Measurements from ENCODE around the gene TBL3. TPM values are rescaled to one million over a fixed set of nuclear protein-coding genes. Genes with fewer than 3 reads are reported as not detected.
"Not testable (repeated sequence)": the region's sequence is repeated elsewhere in the genome, so short reads cannot be mapped to it uniquely, and the experiment has no call there.

The TBL3 gene
- total RNA-seq, 1 experiment from 2014 or later = 27.9 TPM

DNA sequence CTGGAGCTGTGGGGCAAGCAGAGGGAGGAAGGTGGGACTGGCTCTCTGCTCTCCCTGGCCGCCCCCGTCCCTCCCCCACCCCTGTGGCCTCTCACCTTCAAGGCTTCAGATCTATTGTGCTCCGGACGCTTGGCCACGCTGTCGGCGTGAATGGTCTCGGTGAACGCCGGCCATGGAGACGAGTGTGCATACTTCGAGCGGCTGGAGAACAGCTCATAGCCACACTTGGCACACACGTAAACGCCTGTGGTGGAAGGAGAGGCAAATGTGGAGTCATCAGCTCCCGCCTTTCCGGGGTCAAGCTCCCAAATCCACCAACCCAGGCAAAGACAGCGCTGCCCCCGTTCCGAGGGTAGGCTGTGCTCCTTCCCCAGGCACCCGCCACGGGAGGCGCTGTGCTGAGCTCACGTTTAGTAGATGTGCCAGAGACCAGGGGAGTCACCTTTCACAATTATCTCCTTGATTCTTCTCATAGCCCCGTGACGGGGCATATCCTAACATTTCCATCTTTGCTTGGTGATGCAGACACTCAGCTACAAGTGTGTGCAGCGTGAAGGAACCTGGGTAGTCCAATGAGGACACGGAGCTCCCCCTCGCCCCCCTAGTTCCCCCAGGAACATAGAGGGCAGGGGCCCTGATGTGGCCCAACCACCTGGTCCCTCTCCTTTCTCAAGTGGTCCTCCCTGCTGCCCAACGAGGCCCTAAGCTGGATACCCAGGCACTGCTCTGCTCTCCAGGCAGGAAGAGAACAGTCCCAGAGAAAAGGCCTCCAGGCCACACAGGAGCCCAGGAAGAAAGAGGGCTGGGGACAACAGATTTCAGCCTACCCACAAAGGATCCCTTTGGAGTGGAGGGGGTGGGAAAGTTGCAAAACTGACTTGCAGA lies 30.4 kb upstream of the TBL3 start:
- in situ Hi-C loops (cut with HindIII; ENCODE audit: low pct_unique_long_range_greater_than_20kb, low sequenced_read_pairs) = no loop called here
- no peak for DNase-seq (ENCODE audit: low read depth, low spot score)

DNA sequence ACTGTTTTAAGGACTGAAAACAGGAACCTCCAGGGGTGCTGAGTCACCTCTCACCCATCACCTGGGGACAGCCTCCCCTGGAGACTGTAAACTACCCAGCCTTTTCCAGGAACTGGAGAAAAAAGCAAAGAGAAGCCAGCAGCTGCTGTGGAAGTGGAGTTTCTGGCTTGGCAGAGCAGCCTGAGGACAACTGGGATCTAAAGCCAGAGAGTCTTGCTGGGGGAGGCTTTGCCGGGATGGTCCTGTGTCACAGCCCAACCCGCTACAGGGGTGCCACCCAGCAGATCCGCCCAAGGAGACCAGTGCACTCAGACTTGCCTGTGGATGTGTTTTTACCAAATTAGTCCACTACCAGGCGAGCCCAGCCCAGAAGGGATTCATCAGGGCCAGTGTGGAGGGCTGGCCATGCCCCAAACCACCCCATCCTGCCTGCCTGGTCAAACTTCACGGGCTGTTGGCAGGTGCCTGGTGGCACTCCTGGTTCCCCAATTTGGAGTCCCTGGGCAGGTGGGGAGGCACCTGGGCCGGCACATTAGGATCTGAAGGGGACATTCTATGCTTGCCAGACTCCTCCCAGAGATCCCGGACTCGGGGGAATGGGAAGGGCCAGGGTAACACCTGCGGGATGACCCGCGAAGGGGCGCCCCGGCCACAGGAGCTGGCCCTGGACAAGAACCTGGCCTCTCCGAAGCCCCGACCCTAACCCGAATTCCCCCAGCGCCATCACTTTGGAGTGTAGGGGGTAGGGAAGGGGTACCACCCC lies 29.6 kb upstream of the TBL3 start:
- in situ Hi-C loops (cut with HindIII; ENCODE audit: low pct_unique_long_range_greater_than_20kb, low sequenced_read_pairs) = no loop called here

DNA sequence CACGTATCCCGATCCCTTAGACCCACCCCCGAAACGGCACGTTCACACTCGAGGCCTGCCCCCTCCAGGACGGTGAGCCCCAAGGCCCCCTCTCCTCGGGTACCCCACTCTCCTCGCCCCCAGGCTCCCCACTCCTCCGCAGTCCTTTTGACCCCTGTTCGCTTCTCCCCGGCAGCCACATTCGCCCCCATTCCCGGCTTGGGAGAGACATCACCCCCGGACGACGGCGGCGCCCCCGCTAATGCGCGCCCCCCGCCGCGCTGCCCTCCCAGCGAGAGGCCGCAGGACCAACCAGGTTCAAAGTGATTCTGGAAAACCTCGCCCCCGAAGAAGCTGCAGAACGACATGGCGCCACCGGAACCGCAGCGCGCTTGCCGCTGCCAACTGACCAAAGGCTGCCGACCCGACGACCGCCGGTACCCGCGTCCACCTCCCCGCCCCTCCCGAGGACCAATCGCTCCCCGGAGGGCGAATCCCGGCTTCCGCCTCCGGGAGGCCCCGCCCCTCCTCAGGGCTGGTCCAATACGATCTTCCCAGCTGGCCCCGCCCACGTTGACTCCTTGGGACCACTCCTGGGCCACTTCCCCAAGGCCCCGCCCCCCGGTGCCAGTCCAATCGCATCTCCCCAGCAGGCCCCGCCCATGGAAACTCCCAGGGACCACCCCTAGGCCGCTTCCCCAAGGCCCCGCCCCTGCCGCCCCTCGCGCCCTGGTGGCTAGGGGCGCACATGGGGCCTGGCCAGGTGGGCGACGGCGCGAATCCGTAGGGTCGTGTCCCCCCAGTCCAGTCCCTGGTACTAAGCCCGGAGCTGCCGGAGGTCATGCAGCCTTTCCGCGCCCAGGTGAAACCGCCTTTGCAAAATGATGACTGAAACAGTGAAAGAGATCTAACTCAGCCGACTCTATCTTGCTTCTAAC lies 28.8 kb upstream of the TBL3 start, which contains the start of gene MSRB1:
TSS of gene MSRB1 (minus strand) at position 390 of the 917 bp plus-strand sequence. CDS start at position 347, 43 bp downstream.
- DNase-seq (ENCODE audit: low read depth, low spot score) = peak; percentile 99
- in situ Hi-C loops (cut with HindIII; ENCODE audit: low pct_unique_long_range_greater_than_20kb, low sequenced_read_pairs) = no loop called here

More for the DNA sequence above, 29.6 kb upstream of the TBL3 start:
- DNase-seq (ENCODE audit: low read depth, low spot score) = no peak

DNA sequence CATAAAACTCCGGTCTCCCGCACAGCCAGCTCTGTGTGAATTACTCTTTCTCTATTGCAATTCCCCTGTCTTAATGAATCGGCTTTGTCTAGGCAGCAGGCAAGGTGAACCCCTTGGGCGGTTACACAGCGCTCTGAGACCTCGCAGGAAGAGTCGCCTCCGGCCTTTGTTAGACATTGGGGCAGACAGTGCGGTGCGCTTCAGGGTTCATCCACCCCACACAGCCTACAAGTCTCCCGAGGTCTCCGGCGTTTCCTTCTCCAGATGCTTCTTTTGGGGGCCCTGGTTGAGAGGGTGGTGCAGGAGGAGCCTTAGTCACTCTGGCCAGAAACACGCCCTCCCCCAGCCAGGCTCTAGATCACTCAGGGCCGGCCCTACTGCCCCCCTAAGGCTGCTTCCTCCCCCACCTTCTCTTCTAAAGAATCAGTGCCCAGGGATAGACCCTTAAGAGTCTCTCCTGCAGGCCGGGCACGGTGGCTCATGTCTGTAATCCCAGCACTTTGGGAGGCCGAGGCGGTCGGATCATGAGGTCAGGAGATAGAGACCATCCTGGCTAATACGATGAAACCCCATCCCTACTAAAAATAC lies 27.1 kb upstream of the TBL3 start:
- in situ Hi-C loops (cut with HindIII; ENCODE audit: low pct_unique_long_range_greater_than_20kb, low sequenced_read_pairs) = no loop called here
- no peak for DNase-seq (ENCODE audit: low read depth, low spot score)

DNA sequence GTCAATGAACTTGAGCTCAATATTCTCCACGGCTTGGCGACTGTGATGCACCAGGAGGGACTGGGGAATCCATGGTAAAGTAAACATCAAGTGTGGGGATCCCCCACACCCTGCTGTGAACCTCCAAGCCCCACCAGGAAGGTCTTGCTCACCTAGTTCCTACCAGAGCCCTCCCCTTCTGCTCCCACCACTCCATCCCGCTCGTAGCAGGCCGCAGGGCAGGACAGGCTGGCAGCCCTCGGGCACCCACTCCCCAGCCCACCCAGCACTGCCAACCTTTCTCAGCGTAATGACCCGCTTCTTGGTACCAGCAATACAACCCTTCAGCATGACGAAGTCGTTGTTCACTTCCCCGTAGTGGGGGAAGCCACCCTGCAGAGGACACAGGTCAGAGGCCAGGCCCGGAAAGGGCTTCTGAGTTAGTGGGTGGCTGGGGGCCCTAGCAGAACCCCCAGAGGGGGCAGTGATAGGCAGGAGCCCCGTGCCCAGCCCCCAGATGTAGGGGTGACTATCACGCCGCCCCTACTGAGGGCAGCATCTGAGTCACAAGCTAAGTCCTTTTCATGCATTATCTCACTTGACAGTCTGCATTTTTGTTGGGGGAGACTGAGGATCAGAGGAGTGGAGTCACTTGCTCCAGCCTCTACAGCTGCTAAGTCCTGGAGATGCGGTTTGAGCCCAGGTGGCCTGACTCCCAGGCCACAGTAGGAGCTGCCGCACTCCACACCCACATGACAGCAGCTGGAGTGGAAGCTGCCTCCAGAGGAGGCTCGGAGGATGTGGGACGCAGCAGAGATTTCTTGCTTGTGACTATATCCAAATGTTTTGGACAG lies 26.1 kb upstream of the TBL3 start:
- in situ Hi-C loops (cut with HindIII; ENCODE audit: low pct_unique_long_range_greater_than_20kb, low sequenced_read_pairs) = no loop called here
- no peak for DNase-seq (ENCODE audit: low read depth, low spot score)

DNA sequence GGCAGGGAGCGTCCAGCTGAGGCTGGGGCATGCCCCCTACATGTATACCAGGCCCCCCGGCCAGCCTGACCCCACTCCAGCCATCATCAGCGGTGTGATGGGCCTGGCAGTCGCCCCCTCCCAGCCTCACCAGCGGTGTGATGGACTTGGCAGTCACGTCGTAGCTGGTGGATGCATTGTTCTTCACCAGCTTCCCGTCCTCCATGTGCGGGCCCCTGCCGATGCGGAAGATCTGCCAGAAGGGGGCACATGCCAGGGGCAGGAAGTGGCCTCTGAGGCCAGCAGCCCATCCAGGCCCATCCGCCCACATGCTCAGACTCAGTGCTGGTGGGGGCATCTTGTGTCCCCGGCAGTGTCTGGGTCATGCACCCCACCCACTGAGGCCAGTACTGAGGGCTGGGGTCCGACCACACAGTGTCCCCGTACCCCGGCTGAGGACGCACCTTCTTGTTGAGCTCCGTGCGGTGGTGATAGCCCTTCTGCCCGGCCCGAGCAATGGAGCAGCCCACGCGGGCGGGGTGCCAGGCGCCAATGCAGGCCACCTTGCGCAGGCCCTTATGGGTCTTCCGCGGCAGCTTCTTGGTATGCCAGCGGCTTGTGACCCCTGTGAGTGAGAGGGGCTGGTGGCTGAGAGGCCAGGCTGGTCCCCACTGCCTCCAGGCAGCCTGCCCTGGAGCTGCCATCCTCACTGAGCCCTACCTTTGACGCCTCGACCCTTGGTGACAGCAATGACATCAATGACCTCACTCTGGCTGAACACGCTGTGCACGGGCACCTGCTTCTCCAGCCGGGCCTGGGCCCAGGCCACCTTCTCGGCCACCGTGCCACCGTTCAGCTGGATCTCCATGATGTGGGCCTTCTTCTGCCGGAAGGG lies 25.1 kb upstream of the TBL3 start:
- in situ Hi-C loops (cut with HindIII; ENCODE audit: low pct_unique_long_range_greater_than_20kb, low sequenced_read_pairs) = no loop called here
- DNase-seq (ENCODE audit: low read depth, low spot score) = no peak

DNA sequence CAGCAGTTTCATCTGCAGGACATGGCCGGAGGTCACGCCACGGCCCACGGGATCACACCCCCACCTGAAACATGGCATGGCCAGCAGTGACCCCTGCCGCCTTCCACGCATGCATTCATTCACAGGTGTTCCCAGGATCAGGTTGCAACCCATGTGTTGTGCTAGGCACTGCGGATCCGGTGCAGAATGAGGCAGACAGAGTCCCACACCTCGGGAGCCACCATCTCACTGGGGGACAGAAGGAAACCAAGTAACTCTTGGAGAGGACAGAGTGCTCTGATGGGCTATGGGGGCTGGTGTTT lies 24.5 kb upstream of the TBL3 start:
- DNase-seq (ENCODE audit: low read depth, low spot score) = no peak
- in situ Hi-C loops (cut with HindIII; ENCODE audit: low pct_unique_long_range_greater_than_20kb, low sequenced_read_pairs) = no loop called here

DNA sequence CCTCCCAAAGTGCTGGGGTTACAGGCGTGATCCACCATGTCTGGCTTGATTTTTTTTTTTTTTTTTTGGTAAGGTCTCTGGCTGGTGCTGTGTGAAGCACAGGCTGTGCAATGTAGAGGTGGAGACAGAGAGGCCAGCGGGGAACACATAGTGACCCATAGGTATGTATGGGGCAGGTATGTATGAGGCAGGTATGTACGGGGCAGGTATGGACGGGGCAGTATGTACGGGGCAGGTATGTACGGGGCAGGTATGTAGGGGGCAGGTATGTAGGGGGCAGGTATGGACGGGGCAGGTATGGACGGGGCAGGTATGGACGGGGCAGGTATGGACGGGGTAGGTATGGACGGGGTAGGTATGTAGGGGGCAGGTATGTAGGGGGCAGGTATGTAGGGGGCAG lies 22.3 kb upstream of the TBL3 start:
- DNase-seq (ENCODE audit: low read depth, low spot score) = no peak
- in situ Hi-C loops (cut with HindIII; ENCODE audit: low pct_unique_long_range_greater_than_20kb, low sequenced_read_pairs) = no loop called here

DNA sequence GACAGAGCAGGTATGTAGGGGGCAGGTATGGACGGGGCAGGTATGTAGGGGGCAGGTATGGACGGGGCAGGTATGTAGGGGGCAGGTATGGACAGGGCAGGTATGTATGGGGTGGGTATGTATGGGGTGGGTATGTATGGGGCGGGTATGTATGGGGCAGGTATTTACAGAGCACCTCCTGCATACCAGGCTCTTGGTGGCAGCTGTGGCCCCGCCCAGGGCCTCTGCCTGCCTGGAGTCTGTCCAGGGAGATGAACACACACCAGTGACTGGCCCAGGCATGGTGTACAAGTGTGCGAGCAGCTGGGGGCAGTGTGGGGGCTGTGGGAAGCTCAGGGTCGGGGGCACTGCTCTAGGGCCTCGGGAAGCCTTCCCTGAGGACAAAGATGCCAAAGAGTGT lies 21.8 kb upstream of the TBL3 start:
- DNase-seq (ENCODE audit: low read depth, low spot score) = no peak
- in situ Hi-C loops (cut with HindIII; ENCODE audit: low pct_unique_long_range_greater_than_20kb, low sequenced_read_pairs) = no loop called here

DNA sequence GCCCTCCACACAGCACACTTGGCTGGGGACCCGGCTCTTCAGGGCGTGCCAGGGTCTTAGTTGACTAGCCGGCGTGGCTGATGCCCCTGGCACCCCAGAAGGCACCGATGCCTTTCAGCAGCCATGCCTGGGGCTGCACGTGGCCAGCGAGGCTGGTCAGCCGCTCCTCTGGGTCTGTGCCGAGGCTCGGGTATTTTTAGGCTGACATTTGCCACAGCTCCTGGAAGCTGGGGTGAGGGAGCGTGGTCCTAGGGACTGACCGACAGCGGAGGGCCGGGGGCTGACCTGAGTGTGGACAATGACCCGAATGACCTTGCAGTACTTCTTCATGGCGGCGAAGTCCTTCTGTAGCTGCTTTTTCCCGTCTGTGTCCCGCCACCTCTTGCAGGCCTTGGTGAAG lies 21.3 kb upstream of the TBL3 start:
- in situ Hi-C loops (cut with HindIII; ENCODE audit: low pct_unique_long_range_greater_than_20kb, low sequenced_read_pairs) = no loop called here

DNA sequence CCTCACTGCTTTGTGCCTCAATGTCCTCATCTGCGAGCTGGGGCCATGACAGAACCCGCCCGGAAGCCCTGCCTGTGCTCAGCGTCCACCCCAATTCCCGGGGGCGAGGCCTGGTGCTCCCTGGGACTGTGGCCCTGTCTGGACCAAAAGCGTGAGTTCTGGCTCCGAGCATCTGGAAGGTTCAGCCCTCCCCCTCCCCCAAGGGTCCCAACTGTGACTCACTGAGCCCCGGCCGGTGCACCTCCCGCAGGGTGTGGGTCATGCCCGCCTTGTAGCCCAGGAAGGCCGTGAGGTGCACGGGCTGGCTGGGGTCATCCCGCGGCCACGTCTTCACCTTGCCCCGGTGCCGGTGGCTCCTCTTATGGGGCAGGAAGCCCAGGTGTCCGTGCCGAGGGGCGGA lies 18.1 kb upstream of the TBL3 start:
- in situ Hi-C loops (cut with HindIII; ENCODE audit: low pct_unique_long_range_greater_than_20kb, low sequenced_read_pairs) = no loop called here
- DNase-seq (ENCODE audit: low read depth, low spot score) = no peak

More for the DNA sequence above, 21.3 kb upstream of the TBL3 start:
- DNase-seq (ENCODE audit: low read depth, low spot score) = no peak

DNA sequence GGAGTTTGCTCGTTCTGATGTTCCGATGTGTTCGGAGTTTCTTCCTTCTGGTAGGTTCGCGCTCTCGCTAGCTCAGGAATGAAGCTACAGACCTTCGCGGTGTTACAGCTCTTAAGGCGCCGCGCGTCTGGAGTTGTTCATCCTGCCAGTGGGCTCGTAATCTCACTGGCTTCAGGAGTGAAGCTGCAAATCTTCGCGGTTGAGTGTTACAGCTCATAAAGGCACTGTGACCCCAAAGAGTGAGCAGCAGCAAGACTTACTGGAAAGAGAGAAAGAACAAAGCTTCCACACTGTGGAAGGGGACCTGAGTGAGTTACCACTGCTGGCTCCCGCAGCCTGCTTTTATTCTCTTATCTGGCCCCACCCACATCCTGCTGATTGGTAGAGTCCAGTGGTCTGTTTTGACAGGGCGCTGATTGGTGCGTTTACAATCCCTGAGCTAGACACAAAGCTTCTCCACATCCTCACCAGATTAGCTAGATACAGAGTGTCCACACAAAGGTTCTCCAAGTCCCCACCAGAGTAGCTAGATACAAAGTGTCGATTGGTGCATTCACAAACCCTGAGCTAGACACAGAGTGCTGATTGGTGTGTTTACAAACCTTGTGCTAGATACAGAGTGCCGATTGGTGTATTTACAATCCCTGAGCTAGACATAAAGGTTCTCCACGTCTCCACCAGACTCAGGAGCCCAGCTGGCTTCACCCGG lies 14.3 kb upstream of the TBL3 start:
- DNase-seq (ENCODE audit: low read depth, low spot score); in situ Hi-C loops (cut with HindIII; ENCODE audit: low pct_unique_long_range_greater_than_20kb, low sequenced_read_pairs): not testable (repeated sequence)

DNA sequence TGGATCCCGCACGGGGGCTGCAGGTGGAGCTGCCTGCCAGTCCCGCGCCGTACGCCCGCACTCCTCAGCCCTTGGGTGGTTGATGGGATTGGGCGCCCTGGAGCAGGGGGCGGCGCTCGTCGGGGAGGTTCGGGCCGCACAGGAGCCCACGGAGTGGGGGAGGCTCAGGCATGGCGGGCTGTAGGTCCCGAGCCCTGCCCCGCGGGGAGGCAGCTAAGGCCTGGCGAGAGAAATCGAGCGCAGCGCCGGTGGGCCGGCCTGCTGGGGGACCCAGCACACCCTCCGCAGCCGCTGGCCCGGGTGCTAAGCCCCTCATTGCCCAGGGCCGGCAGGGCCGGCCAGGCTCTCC lies 13.7 kb upstream of the TBL3 start:
- DNase-seq (ENCODE audit: low read depth, low spot score); in situ Hi-C loops (cut with HindIII; ENCODE audit: low pct_unique_long_range_greater_than_20kb, low sequenced_read_pairs): not testable (repeated sequence)

DNA sequence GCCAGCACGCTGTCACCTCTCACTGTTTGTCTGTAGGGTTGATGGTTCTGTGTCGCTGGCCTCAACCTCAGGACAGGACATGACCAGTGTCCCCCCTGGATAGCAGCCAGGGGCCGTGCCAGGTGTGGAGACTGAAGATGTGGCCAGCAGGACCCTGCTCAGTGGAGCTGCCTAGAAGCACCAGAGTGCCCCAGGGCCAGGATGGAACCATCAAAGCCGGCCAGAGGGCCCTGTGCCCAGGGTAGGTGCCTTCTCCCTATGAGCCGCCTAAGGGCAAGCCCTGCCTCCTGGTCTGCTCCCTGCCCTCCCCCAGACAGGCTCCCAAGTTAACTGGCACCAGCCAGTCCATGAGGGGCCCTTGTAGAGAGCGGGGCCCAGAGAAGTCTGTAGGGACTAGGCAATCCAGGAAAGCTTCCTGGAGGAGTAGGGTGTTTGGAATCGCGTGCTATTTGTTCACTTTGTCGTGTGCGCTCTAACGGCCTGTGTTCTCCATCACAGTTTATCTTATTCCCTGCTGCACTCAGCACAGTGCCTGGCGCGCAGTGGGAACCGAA lies 13.1 kb upstream of the TBL3 start:
- DNase-seq (ENCODE audit: low read depth, low spot score) = no peak
- in situ Hi-C loops (cut with HindIII; ENCODE audit: low pct_unique_long_range_greater_than_20kb, low sequenced_read_pairs) = no loop called here

All from SK-MEL-5 (cell line).